BE2C (cell line): ENCODE results near the gene SLC6A13.

ENCODE experiments used
- DNase-seq: peaks from one replicate; pipeline ENCODE4 v3.0.0-alpha.2; 2020
- H3K27me3 ChIP-seq: fragments of 250-450 bp; sonication (Bioruptor Pico); 2 replicates; pipeline ENCODE4 v1.5.1; 2020; ENCODE audit warnings: mild to moderate bottlenecking
- H3K36me3 ChIP-seq: fragments of 250-450 bp; sonication (Bioruptor Pico); 2 replicates; pipeline ENCODE4 v1.5.1; 2020; ENCODE audit warnings: mild to moderate bottlenecking
- H3K4me1 ChIP-seq: fragments of 250-450 bp; sonication (Bioruptor Pico); 2 replicates; pipeline ENCODE4 v1.5.1; 2020
- H3K4me3 ChIP-seq: 2 replicates; pipeline ENCODE4 v1.5.1; 2011; ENCODE audit warnings: low read depth, low read length
- H3K9me3 ChIP-seq: fragments of 250-450 bp; sonication (Bioruptor Pico); 2 replicates; pipeline ENCODE4 v1.5.1; 2020
- TF ChIP-seq, protein P1 (sequence below): IDR thresholded peaks from 2 replicates; pipeline ENCODE4 v1.5.1; 2012; ENCODE audit warnings: mild to moderate bottlenecking, low read depth, low read length

SLC6A13 gene

DNA sequence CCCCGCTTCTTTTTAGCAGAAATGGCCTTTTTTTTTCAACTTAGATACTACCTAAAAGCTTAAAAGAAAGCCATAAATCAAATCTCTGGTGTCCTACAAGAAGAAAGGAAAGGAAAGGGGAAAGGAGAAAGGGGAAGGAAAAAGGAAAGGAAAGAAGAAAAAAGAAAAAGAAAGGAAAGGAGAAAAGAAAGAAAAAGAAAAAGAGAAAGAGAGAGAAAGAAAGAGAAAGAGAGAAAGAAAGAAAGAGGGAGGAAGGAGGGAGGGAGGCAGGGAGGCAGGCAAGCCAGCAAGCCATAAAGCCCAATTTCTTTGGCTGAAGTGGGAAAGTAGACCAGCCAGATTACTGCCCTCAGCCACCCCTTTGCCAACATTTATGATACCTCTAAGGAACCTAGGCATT lies 32.5 kb upstream of the SLC6A13 start:
- Histone ChIP-seq H3K36me3 (peaks cover 64% of the 10 kb centered on the region), H3K4me1 (no peaks in the 10 kb centered on the region), H3K27me3 (no peaks in the 10 kb centered on the region), H3K4me3 (no peak overlapping the region), H3K9me3 (no peaks in the 10 kb centered on the region)
- TF ChIP-seq, protein P1, sequence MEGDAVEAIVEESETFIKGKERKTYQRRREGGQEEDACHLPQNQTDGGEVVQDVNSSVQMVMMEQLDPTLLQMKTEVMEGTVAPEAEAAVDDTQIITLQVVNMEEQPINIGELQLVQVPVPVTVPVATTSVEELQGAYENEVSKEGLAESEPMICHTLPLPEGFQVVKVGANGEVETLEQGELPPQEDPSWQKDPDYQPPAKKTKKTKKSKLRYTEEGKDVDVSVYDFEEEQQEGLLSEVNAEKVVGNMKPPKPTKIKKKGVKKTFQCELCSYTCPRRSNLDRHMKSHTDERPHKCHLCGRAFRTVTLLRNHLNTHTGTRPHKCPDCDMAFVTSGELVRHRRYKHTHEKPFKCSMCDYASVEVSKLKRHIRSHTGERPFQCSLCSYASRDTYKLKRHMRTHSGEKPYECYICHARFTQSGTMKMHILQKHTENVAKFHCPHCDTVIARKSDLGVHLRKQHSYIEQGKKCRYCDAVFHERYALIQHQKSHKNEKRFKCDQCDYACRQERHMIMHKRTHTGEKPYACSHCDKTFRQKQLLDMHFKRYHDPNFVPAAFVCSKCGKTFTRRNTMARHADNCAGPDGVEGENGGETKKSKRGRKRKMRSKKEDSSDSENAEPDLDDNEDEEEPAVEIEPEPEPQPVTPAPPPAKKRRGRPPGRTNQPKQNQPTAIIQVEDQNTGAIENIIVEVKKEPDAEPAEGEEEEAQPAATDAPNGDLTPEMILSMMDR = no peak
- no peak for DNase-seq

DNA sequence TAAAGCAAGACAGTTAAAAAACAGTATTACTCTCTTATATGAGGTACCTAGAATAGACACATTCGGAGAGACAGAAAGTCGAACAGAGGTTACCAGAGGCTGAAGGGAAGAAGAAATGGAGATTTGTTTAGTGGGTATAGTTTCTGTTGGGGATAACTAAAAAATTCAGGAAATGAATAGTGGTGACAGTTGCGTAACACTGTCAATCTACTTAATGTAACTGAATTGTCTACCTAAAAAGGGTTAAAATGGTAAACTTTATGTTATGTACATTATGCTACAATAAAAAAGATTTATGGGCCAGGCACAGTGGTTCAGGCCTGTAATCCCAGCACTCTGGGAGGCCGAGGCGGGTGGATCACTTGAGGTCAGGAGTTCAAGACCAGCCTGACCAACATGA lies 30.6 kb upstream of the SLC6A13 start:
- Histone ChIP-seq H3K27me3 (no peaks in the 10 kb centered on the region), H3K4me3 (no peak overlapping the region), H3K36me3 (peaks cover 66% of the 10 kb centered on the region), H3K9me3 (no peaks in the 10 kb centered on the region), H3K4me1 (no peaks in the 10 kb centered on the region)
- DNase-seq = no peak
- TF ChIP-seq, protein P1 = no peak

DNA sequence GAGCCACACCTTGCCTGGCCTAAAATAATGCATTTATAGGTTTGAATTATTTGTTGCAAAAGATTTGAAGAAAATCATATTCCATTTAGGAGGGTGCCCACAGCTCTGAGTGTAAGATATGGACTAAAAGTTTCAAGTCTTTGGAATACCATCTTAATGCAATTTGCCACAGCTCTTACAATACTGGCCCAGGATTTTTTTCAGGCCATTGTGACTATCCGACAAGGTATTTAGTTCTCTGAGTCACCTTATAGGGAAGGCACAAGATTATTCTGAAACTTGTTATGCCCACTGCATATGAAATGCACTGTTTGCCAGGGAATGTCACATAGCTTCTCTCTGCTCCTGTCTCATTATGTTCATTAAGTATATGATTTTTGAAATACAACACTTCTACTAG lies 29.6 kb upstream of the SLC6A13 start:
- H3K36me3 ChIP-seq = peaks cover 65% of the 10 kb centered on the region
- no peaks in the 10 kb centered on the region for H3K9me3 ChIP-seq
- no peak for DNase-seq
- no peaks in the 10 kb centered on the region for H3K27me3 ChIP-seq
- H3K4me3 ChIP-seq = no peak overlapping the region
- H3K4me1 ChIP-seq = no peaks in the 10 kb centered on the region
- TF ChIP-seq, protein P1 = no peak

DNA sequence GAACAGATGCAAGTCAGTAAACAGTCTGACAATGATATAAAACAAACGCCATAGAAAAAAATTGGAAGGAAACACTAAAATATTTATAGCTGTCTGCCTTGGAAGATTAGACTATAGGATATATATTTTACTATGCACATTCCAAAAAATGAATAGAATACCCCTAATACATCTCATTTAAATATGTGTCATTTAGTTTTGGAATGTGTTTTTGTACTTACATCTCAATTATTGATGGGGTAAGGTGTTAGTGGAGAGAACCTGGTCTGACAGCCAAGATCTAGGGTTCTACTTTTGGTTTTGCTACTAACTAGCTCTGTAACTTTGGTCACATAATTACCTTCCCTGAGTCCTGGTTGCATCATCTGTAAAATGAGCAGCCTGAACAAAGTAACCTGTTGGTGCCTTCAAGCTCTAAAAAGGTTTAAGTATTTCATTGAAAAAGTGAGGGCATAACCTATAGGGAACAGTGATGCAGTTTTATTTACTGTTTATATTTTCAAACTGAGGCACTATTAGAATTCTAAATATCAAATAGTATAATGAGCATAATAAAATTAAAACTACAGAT lies 28.6 kb upstream of the SLC6A13 start:
- Histone ChIP-seq H3K4me1 (no peaks in the 10 kb centered on the region), H3K4me3 (no peak overlapping the region), H3K9me3 (no peaks in the 10 kb centered on the region), H3K36me3 (peaks cover 55% of the 10 kb centered on the region), H3K27me3 (no peaks in the 10 kb centered on the region)
- DNase-seq = no peak
- TF ChIP-seq, protein P1 = no peak

DNA sequence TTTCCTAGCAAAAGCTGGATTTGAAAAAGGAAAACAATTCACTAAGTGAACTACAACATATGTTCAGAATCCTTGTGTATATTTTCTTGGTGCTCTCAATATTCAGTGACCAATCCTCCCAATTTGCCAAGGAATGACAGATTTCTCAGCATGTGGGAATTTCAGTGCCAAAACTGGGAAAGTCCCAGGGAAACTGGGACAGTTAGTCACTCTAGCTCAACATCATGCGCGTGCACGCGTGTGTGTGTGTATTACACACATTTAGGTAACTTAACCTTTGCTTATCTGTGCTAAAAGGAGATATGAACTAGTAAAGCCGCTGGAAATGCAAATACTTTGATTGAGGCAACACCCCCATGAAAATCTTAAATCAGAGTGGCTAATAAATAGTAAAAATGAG lies 26.1 kb upstream of the SLC6A13 start:
- Histone ChIP-seq H3K4me1 (no peaks in the 10 kb centered on the region), H3K4me3 (no peak overlapping the region), H3K27me3 (no peaks in the 10 kb centered on the region), H3K36me3 (peaks cover 49% of the 10 kb centered on the region), H3K9me3 (no peaks in the 10 kb centered on the region)
- TF ChIP-seq, protein P1 = no peak
- DNase-seq = no peak

DNA sequence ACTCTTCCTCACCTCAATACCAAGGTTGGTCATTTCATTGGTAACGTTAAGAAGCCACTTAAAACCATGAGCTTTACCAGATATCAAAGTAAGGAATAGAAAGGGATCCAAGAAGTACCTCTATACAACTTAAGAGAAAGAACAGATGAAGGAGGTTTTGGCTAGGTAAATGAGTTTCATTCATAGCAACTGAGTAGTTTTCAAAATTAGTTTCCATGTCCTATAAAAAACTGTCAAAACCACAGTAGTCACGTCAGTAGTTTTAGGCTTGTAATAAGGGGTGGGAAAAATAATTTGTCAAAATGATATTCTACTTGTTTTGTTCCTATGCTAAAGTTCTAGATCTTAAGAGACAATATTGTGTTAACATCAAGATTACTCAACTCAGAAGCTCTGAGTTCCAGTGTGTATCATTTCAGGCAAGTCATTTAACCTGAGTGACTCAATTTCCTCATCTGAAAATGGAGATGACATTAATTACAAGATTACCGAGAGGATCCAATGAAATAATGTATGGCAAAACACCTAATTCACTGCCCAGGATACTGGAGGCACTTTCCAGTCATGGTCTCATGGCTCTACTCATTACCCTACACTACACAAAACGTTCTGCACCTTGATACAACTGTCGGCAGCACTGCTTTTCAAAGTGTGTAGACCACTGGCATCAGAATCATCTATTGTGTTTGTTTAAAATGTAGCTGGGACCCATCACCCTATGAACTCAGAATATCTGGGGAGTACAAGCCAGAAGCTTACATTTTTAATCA lies 24.1 kb upstream of the SLC6A13 start:
- Histone ChIP-seq H3K36me3 (peaks cover 33% of the 10 kb centered on the region), H3K4me3 (no peak overlapping the region), H3K9me3 (no peaks in the 10 kb centered on the region), H3K4me1 (no peaks in the 10 kb centered on the region), H3K27me3 (no peaks in the 10 kb centered on the region)
- TF ChIP-seq, protein P1 = no peak
- DNase-seq = no peak
